H1 (cell line): ENCODE data around the gene GPR25. TPM values are rescaled to one million over a fixed set of nuclear protein-coding genes. Genes with fewer than 3 reads are reported as not detected.

Experiments
- CTCF ChIA-PET: fragments of 300-600 bp; sonication (Branson Sonifier 250); formaldehyde crosslinking; loops from one replicate; lab custom pipeline; 2021; ENCODE audit not compliant: partially characterized antibody; lab: Charles Lee
- POLR2A ChIA-PET: fragments of 300-600 bp; sonication (Branson Sonifier 250); formaldehyde crosslinking; loops from one replicate; lab custom pipeline; 2021; ENCODE audit warnings: inconsistent platforms; ENCODE audit not compliant: partially characterized antibody; lab: Charles Lee
- DNase-seq, 2 experiments: peaks; one replicate each; pipeline versions ENCODE4 v3.0.0 to v3.0.0-alpha.2; 2010 to 2022; ENCODE audit warnings: low spot score in 2 of 2, low read depth in 1 of 2, mixed read lengths in 1 of 2
- FAIRE-seq: peaks from 2 replicates; lab custom pipeline; 2011; peaks lifted over from hg19 to GRCh38; lab: Jason Lieb, UNC
- H2AFZ ChIP-seq: 2 replicates; pipeline ENCODE4 v1.8.1; 2012; ENCODE audit warnings: low read length, inconsistent platforms
- H2AK5ac ChIP-seq: 2 replicates; pipeline ENCODE4 v1.6.1; 2013; ENCODE audit warnings: low read depth, low read length
- H2BK120ac ChIP-seq: replicated peaks from 2 replicates; pipeline ENCODE3; 2013; ENCODE audit warnings: low read depth, low read length, inconsistent platforms
- H2BK12ac ChIP-seq: 2 replicates; pipeline ENCODE4 v1.6.1; 2013; ENCODE audit warnings: low read depth, low read length
- H2BK15ac ChIP-seq: 2 replicates; pipeline ENCODE4 v1.6.1; 2013; ENCODE audit warnings: low read length
- H2BK20ac ChIP-seq: 2 replicates; pipeline ENCODE4 v1.6.1; 2013; ENCODE audit warnings: low read length
- H2BK5ac ChIP-seq: 2 replicates; pipeline ENCODE4 v1.6.1; 2013; ENCODE audit warnings: low read depth, low read length
- H3K14ac ChIP-seq: 2 replicates; pipeline ENCODE4 v1.6.1; 2013; ENCODE audit warnings: inconsistent platforms; ENCODE audit not compliant: insufficient read length
- H3K18ac ChIP-seq: 2 replicates; pipeline ENCODE4 v1.6.1; 2013; ENCODE audit warnings: low read length; ENCODE audit errors: extremely low read depth
- H3K23ac ChIP-seq: 2 replicates; pipeline ENCODE4 v1.6.1; 2013; ENCODE audit warnings: inconsistent platforms; ENCODE audit not compliant: insufficient read length
- H3K23me2 ChIP-seq: 2 replicates; pipeline ENCODE4 v1.6.1; 2013; ENCODE audit warnings: low read depth, low read length
- H3K27ac ChIP-seq: 2 replicates; pipeline ENCODE4 v1.6.1; 2011; ENCODE audit warnings: low read depth, low read length, inconsistent platforms
- H3K27me3 ChIP-seq, 4 experiments: replicated peaks in 1 of 4; 1 replicate in 1 of 4; 2 replicates in 3 of 4; pipeline versions ENCODE4 v1.6.1 to v1.8.1; 2011 to 2013; ENCODE audit warnings: low read length in 3 of 4, mild to moderate bottlenecking in 3 of 4, inconsistent platforms in 2 of 4, mixed read lengths in 2 of 4, moderate library complexity in 1 of 4; ENCODE audit not compliant: control insufficient read depth in 3 of 4, insufficient read depth in 3 of 4; ENCODE audit errors: extremely low read depth in 1 of 4
- H3K36me3 ChIP-seq, 4 experiments: 2 replicates each; pipeline versions ENCODE4 v1.6.1 to v1.8.1; 2011 to 2013; ENCODE audit warnings: mild to moderate bottlenecking in 4 of 4, low read length in 3 of 4, moderate library complexity in 2 of 4, control low read depth in 1 of 4, inconsistent platforms in 1 of 4; ENCODE audit not compliant: insufficient read depth in 4 of 4, control insufficient read depth in 2 of 4
- H3K4ac ChIP-seq: replicated peaks from 2 replicates; pipeline ENCODE3; 2013; ENCODE audit warnings: low read length, low read depth, mixed read lengths, inconsistent platforms; ENCODE audit not compliant: insufficient read length
- H3K4me1 ChIP-seq, 4 experiments: replicated peaks in 1 of 4; 1 replicate in 1 of 4; 2 replicates in 3 of 4; pipeline versions ENCODE4 v1.6.1 to v1.8.1; 2011 to 2013; ENCODE audit warnings: low read length in 3 of 4, inconsistent platforms in 2 of 4, mixed read lengths in 1 of 4; ENCODE audit not compliant: insufficient read depth in 4 of 4, control insufficient read depth in 3 of 4
- H3K4me2 ChIP-seq, 2 experiments: 2 replicates each; pipeline versions ENCODE4 v1.6.1 to v1.8.1; 2011 to 2013; ENCODE audit warnings: low read depth in 2 of 2, low read length in 2 of 2, control low read depth in 1 of 2, inconsistent platforms in 1 of 2, mild to moderate bottlenecking in 1 of 2; ENCODE audit not compliant: insufficient read depth in 1 of 2
- H3K4me3 ChIP-seq, 4 experiments: fragments of 200-600, 300-600 bp in 1 of 4; sonication (generic), shearing (Covaris generic), sonication (Bioruptor Twin) in 1 of 4; 2 replicates each; pipeline versions ENCODE4 v1.5.1 to v1.8.1; 2011 to 2016; ENCODE audit warnings: low read length in 4 of 4, low read depth in 3 of 4, control low read depth in 2 of 4, inconsistent platforms in 2 of 4, mild to moderate bottlenecking in 2 of 4, mixed read lengths in 1 of 4, moderate library complexity in 1 of 4; ENCODE audit not compliant: insufficient read depth in 2 of 4; ENCODE audit errors: extremely low read depth in 1 of 4
- H3K56ac ChIP-seq: replicated peaks from 2 replicates; pipeline ENCODE3; 2013; ENCODE audit warnings: low read depth, mild to moderate bottlenecking, mixed read lengths, low read length, inconsistent platforms; ENCODE audit not compliant: insufficient read length
- H3K79me1 ChIP-seq: 2 replicates; pipeline ENCODE4 v1.6.1; 2013; ENCODE audit warnings: low read depth, low read length, control low read depth
- H3K79me2 ChIP-seq, 2 experiments: 2 replicates each; pipeline versions ENCODE4 v1.6.1 to v1.8.1; 2012 to 2013; ENCODE audit warnings: low read length in 2 of 2, mild to moderate bottlenecking in 2 of 2, inconsistent platforms in 1 of 2; ENCODE audit not compliant: insufficient read depth in 2 of 2, control insufficient read depth in 1 of 2
- H3K9ac ChIP-seq, 4 experiments: replicated peaks in 1 of 4; 1 replicate in 1 of 4; 2 replicates in 3 of 4; pipeline versions ENCODE4 v1.6.1 to v1.8.1; 2011 to 2013; ENCODE audit warnings: low read depth in 3 of 4, low read length in 3 of 4, control low read depth in 2 of 4, mild to moderate bottlenecking in 2 of 4, moderate library complexity in 2 of 4, inconsistent platforms in 1 of 4; ENCODE audit errors: extremely low read depth in 1 of 4
- H3K9me3 ChIP-seq, 2 experiments: 2 replicates each; pipeline versions ENCODE4 v1.6.1 to v1.8.1; 2012 to 2013; ENCODE audit warnings: mild to moderate bottlenecking in 2 of 2, moderate library complexity in 2 of 2, control low read depth in 1 of 2, inconsistent platforms in 1 of 2, low read depth in 1 of 2, low read length in 1 of 2, mixed read lengths in 1 of 2; ENCODE audit not compliant: insufficient read depth in 2 of 2
- H4K20me1 ChIP-seq, 2 experiments: replicated peaks in 1 of 2; 2 replicates each; pipeline versions ENCODE3 to v1.8.1; 2011 to 2013; ENCODE audit warnings: inconsistent platforms in 2 of 2, low read length in 2 of 2, mild to moderate bottlenecking in 1 of 2; ENCODE audit not compliant: insufficient read depth in 2 of 2, control insufficient read depth in 1 of 2
- H4K5ac ChIP-seq: 2 replicates; pipeline ENCODE4 v1.6.1; 2013; ENCODE audit warnings: low read length, low read depth, mixed read lengths, inconsistent platforms; ENCODE audit not compliant: insufficient read length
- H4K8ac ChIP-seq: 2 replicates; pipeline ENCODE4 v1.8.0; 2013; ENCODE audit warnings: mild to moderate bottlenecking, moderate library complexity, low read length, inconsistent platforms; ENCODE audit not compliant: insufficient read depth; ENCODE audit errors: extremely low read depth
- H4K91ac ChIP-seq: replicated peaks from 2 replicates; pipeline ENCODE3; 2013; ENCODE audit warnings: low read length, mixed read lengths, inconsistent platforms; ENCODE audit not compliant: insufficient read length
- CBX8 ChIP-seq: fragments of 300-800, 300-1000 bp; sonication (generic); IDR thresholded peaks from 2 replicates; pipeline ENCODE4 v1.7.1; 2016; ENCODE audit warnings: low read depth, low read length, borderline replicate concordance
- JUN ChIP-seq: IDR thresholded peaks from 2 replicates; pipeline ENCODE4 v1.6.1; 2011; ENCODE audit warnings: low read depth, mild to moderate bottlenecking, improper control_type of control experiment, low read length
- MAX ChIP-seq: IDR thresholded peaks from 2 replicates; pipeline ENCODE4 v1.6.1; 2012; ENCODE audit warnings: inconsistent platforms
- PHF8 ChIP-seq: fragments of 200-600 bp; sonication (generic); conservative IDR thresholded peaks from 2 replicates; pipeline ENCODE4 v1.7.1; 2012; ENCODE audit warnings: low read depth, mild to moderate bottlenecking, inconsistent platforms, low read length, moderate library complexity
- SIRT6 ChIP-seq: IDR thresholded peaks from one replicate; pipeline ENCODE4 v1.7.1; 2012; ENCODE audit warnings: low read length, inconsistent platforms
- SIX5 ChIP-seq: IDR thresholded peaks from 2 replicates; pipeline ENCODE4 v1.6.1; 2011; ENCODE audit warnings: mild to moderate bottlenecking, low read depth, low read length
- TCF12 ChIP-seq: IDR thresholded peaks from 2 replicates; pipeline ENCODE4 v1.6.1; 2011; ENCODE audit warnings: low read depth, mild to moderate bottlenecking, low read length
- WGBS, 2 experiments: shearing (Covaris generic) in 1 of 2; methylation state at CpG; one replicate each; pipeline versions ENCODE4 v1.1.6 to v1.1.7; 2013 to 2015; ENCODE audit warnings: low lambda C conversion rate in 2 of 2, mixed read lengths in 2 of 2, inconsistent platforms in 1 of 2, low coverage in 1 of 2, missing lambda C conversion rate in 1 of 2; ENCODE audit not compliant: insufficient replicate concordance in 2 of 2, insufficient coverage in 1 of 2, insufficient read length in 1 of 2; ENCODE audit errors: extremely low coverage in 1 of 2, missing lambda C conversion rate in 1 of 2; 5-methylcytosine and 5-hydroxymethylcytosine counted together
- polyA plus RNA-seq, 7 experiments: library from polyadenylated mRNA; depleted of rRNA in 3 of 7; stranded (reverse) in 5 of 7; unstranded in 2 of 7; fragments of >200 nt in 5 of 7; fragments of 200-250 nt in 2 of 7; gene quantifications; 1 replicate in 5 of 7; 2 replicates in 1 of 7; 4 replicates in 1 of 7; pipeline versions ENCODE4 v1.2.1 to v1.2.3, GENCODE V29; 2011 to 2013; ENCODE audit warnings: missing spikeins in 2 of 7, mixed read lengths in 2 of 7
- total RNA-seq: library from RNA; stranded (reverse); fragmentation: NEBNext Ultra II Directional; extraction: Animal tissue kit (Norgen Biotek cat#: 25700); gene quantifications from 2 replicates; pipeline ENCODE4 v1.2.1, GENCODE V29; 2021

Gene GPR25
- total and polyA plus RNA-seq, 2 of the 8 experiments (the other 6 are each of a cell fraction or from before 2014, with no cell fraction given), result not detected

- H3K36me3 ChIP-seq, result peaks cover 8 to 18% (median 15%) of the 10 kb centered on the region in 4 experiments; a peak in 6 of 8 replicates
- H3K23ac ChIP-seq, result no peak overlapping the region
- H2BK5ac ChIP-seq, result no peak overlapping the region
- ChIA-PET CTCF (interaction anchor here (0.8 to 3.0 kb wide), 19 partner anchors 9 to 125 kb away, joined by 3 to 17 read pairs (median 5); partner anchors contain the start of gene INAVA), POLR2A (interaction anchor here (0.7 to 2.9 kb wide), 6 partner anchors 9 to 26 kb away, joined by 3 to 26 read pairs (median 6); no protein-coding TSS in a partner anchor)
- peak overlapping the region; percentile 57 to 59; a peak in 3 of 4 replicates for H3K4me2 ChIP-seq
- DNase-seq (no peak), FAIRE-seq (no peak)
- H3K27me3 ChIP-seq, result no peaks in the 10 kb centered on the region
- peaks cover 0 to 3% of the 10 kb centered on the region in 2 experiments for H4K20me1 ChIP-seq
- no peak overlapping the region for H2BK15ac ChIP-seq
- no peak for TF ChIP-seq JUN
- TF ChIP-seq SIRT6, result no peak
- TF ChIP-seq CBX8, result no peak
- no peak for TF ChIP-seq SIX5
- no peak for TF ChIP-seq MAX
- 0 out of 2 replicates have a peak, but pooled peaks have one; percentile 2 for TF ChIP-seq PHF8
- TF ChIP-seq TCF12, result no peak
- no peak overlapping the region for H4K91ac ChIP-seq
- H3K14ac ChIP-seq, result no peak overlapping the region
- H3K18ac ChIP-seq, result peak overlapping the region; percentile 48; the same call in 1 of the 2 replicates
- no peak overlapping the region for H2BK120ac ChIP-seq
- WGBS, 2 experiments, result 64% methylated on average over 8 of the region's 11 CpGs; no CpG with 5 or more reads in 1 of the 2 experiments
- no peak overlapping the region for H3K9ac ChIP-seq
- no peak overlapping the region for H2BK20ac ChIP-seq
- H3K79me2 ChIP-seq, result no peaks in the 10 kb centered on the region
- H2BK12ac ChIP-seq, result no peak overlapping the region
- peak overlapping the region; percentile 42; the same call in 1 of the 2 replicates for H2AFZ ChIP-seq
- peak overlapping the region; percentile 8 to 47 (median 20); a peak in 4 of 8 replicates for H3K4me3 ChIP-seq
- H3K56ac ChIP-seq, result peak overlapping the region; percentile 39
- no peak overlapping the region for H4K5ac ChIP-seq
- peaks cover 0 to 7% (median 5%) of the 10 kb centered on the region in 4 experiments; a peak in 3 of 7 replicates for H3K4me1 ChIP-seq
- peak overlapping the region; percentile 91 for H4K8ac ChIP-seq
- H3K27ac ChIP-seq, result no peak overlapping the region
- no peaks in the 10 kb centered on the region for H3K79me1 ChIP-seq
- H3K9me3 ChIP-seq, result no peaks in the 10 kb centered on the region
- no peak overlapping the region for H2AK5ac ChIP-seq
- H3K4ac ChIP-seq, result no peak overlapping the region
- H3K23me2 ChIP-seq, result no peaks in the 10 kb centered on the region; the same call in 1 of the 2 replicates
These were observed 43.9 kb downstream of the GPR25 start for GRCh38 chr1:200916681-200917080.
